ENCODE results near the gene LENG8.

Gene LENG8

DNA sequence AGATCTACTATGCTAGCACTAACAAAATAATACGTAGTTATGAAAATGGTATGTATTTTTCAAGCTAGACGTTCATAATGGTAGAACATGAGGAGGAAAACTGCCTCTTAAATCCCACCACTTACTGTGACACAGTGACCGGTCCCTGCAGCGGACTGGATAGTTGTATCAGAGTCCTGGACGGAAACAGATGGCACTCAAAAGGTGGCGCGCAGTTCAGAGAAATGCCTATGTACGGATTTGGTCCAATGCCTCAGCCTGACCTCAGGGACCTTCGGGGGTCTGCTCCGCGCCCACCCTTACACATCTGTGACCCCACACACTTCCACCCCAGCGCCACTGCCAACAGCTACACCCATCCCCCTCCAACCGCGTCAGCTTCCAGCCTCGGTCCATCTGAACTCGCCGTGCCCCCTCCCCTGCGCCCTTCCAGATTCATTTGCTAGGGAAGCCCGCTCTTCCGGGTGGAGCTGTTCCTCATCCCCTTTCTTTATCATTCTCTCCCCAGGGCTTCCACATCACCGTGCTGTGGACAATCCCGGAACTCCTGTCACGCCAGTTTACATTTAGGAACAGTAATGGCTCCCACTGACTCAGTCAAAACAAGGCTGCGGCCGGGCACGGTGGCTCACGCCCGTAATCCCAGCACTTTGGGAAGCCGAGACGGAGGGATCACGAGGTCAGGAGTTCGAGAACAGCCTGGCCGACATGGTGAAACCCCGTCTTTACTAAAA lies 792 bp upstream of the LENG8 start:
- H3K4me3 ChIP-seq (ENCODE audit: low read length), result peak overlapping the region; percentile 92
- peak overlapping the region; percentile 77 for H2AFZ ChIP-seq (ENCODE audit: low read length)
- no peaks in the 10 kb centered on the region for H3K9me2 ChIP-seq (replicated peaks; ENCODE audit: insufficient read depth, low read length)
- H3K79me2 ChIP-seq (ENCODE audit: low read length), result peaks cover 62% of the 10 kb centered on the region
- H4K20me1 ChIP-seq (ENCODE audit: insufficient read depth, low read length), result peaks cover 19% of the 10 kb centered on the region
- peak; percentile 24 for DNase-seq
- H3K27me3 ChIP-seq (replicated peaks; ENCODE audit: insufficient read depth, low read length), result no peaks in the 10 kb centered on the region
- no peaks in the 10 kb centered on the region for H3F3A ChIP-seq (ENCODE audit: insufficient read depth, low read length)
- TF ChIP-seq EZH2phosphoT487 (IDR thresholded peaks at IDR 0.05; ENCODE audit: low read length) (no peak), EZH2 (optimal IDR thresholded peaks at IDR 0.05; ENCODE audit: low read depth, low read length) (no peak)
- TF ChIP-seq, protein P1, sequence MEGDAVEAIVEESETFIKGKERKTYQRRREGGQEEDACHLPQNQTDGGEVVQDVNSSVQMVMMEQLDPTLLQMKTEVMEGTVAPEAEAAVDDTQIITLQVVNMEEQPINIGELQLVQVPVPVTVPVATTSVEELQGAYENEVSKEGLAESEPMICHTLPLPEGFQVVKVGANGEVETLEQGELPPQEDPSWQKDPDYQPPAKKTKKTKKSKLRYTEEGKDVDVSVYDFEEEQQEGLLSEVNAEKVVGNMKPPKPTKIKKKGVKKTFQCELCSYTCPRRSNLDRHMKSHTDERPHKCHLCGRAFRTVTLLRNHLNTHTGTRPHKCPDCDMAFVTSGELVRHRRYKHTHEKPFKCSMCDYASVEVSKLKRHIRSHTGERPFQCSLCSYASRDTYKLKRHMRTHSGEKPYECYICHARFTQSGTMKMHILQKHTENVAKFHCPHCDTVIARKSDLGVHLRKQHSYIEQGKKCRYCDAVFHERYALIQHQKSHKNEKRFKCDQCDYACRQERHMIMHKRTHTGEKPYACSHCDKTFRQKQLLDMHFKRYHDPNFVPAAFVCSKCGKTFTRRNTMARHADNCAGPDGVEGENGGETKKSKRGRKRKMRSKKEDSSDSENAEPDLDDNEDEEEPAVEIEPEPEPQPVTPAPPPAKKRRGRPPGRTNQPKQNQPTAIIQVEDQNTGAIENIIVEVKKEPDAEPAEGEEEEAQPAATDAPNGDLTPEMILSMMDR (IDR thresholded peaks at IDR 0.05; ENCODE audit: low read length), result no peak
- peak overlapping the region; percentile 88; the same call in 1 of the 2 replicates for H3K27ac ChIP-seq (ENCODE audit: low read length)
- peak overlapping the region; percentile 91 for H3K4me2 ChIP-seq (ENCODE audit: low read depth, low read length)
- H3K9ac ChIP-seq (ENCODE audit: low read length), result peak overlapping the region; percentile 90
- H3K9me3 ChIP-seq (replicated peaks; ENCODE audit: insufficient read depth, low read length), result no peaks in the 10 kb centered on the region
- peaks cover 8% of the 10 kb centered on the region; the same call in 1 of the 2 replicates for H3K4me1 ChIP-seq (ENCODE audit: low read length)
- peaks cover 8% of the 10 kb centered on the region; the same call in 1 of the 2 replicates for H3K36me3 ChIP-seq (replicated peaks; ENCODE audit: insufficient read depth, low read length)

DNA sequence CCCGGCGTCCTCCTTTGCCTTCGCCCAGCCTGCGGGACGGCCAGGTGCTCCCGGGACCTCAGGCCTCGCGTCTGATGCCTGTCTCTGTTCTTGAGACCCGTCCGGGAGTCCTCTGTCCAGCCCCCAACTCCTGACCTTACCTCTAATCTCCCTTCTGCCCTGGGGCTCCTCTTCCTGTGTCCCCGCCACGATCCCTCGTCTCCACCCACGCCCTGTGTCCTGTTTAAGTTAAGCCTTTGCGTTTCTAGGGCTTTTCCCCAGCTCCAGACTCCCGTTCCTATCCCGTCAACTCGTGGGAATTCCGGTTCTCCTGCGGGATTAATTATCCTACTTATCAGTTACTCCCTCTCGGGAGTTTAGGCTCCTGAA lies 686 bp downstream of the LENG8 start:
- Histone ChIP-seq H3K9me2 (replicated peaks; ENCODE audit: insufficient read depth, low read length) (no peaks in the 10 kb centered on the region), H4K20me1 (ENCODE audit: insufficient read depth, low read length) (peaks cover 19% of the 10 kb centered on the region), H3K4me3 (ENCODE audit: low read length) (peak overlapping the region; percentile 92), H2AFZ (ENCODE audit: low read length) (0 out of 2 replicates have a peak overlapping the region, but pooled peaks have one; percentile 17), H3K27me3 (replicated peaks; ENCODE audit: insufficient read depth, low read length) (no peaks in the 10 kb centered on the region), H3K36me3 (replicated peaks; ENCODE audit: insufficient read depth, low read length) (peaks cover 22% of the 10 kb centered on the region), H3K9ac (ENCODE audit: low read length) (peak overlapping the region; percentile 90), H3K4me1 (ENCODE audit: low read length) (peaks cover 8% of the 10 kb centered on the region; the same call in 1 of the 2 replicates), H3F3A (ENCODE audit: insufficient read depth, low read length) (no peaks in the 10 kb centered on the region), H3K27ac (ENCODE audit: low read length) (peak overlapping the region; percentile 88; the same call in 1 of the 2 replicates), H3K9me3 (replicated peaks; ENCODE audit: insufficient read depth, low read length) (no peaks in the 10 kb centered on the region), H3K4me2 (ENCODE audit: low read depth, low read length) (peak overlapping the region; percentile 88), H3K79me2 (ENCODE audit: low read length) (peaks cover 77% of the 10 kb centered on the region)
- no peak for DNase-seq
- TF ChIP-seq, protein P1 (IDR thresholded peaks at IDR 0.05; ENCODE audit: low read length), result no peak
- no peak for TF ChIP-seq EZH2 (optimal IDR thresholded peaks at IDR 0.05; ENCODE audit: low read depth, low read length)
- TF ChIP-seq EZH2phosphoT487 (IDR thresholded peaks at IDR 0.05; ENCODE audit: low read length), result no peak

DNA sequence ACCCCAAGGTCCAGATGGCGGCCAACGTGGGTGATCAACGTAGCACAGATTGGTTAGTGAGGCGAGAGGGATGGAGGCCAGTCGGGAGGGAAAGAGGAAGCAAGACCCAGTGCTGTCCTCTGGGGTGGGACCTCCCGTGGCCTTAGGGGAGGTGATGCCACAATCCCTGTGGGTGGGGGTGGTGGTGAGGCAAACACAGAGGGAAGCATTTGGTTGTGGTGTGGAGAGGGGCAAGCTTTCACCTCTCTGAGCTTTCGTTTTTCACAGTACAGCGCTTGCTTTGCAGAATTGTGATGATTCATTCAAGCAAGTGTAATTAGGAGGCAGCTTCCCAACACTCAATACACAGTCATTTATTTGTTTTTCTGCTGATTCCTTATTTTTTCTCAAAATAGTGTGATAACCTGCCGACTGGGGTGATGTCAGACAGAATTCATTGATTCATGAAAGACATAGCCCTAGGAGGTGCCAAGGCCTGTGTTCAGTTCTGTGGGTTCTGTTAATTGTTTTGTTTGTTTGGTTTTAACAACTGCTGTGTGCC lies 2.4 kb downstream of the LENG8 start:
- TF ChIP-seq, protein P1 (IDR thresholded peaks at IDR 0.05; ENCODE audit: low read length), result no peak
- Histone ChIP-seq H3K4me3 (ENCODE audit: low read length) (no peak overlapping the region), H3K36me3 (replicated peaks; ENCODE audit: insufficient read depth, low read length) (peaks cover 26% of the 10 kb centered on the region), H3K27me3 (replicated peaks; ENCODE audit: insufficient read depth, low read length) (no peaks in the 10 kb centered on the region), H3K9ac (ENCODE audit: low read length) (no peak overlapping the region), H2AFZ (ENCODE audit: low read length) (no peak overlapping the region), H3K9me3 (replicated peaks; ENCODE audit: insufficient read depth, low read length) (no peaks in the 10 kb centered on the region), H3K4me2 (ENCODE audit: low read depth, low read length) (peak overlapping the region; percentile 9; the same call in 1 of the 2 replicates), H3K9me2 (replicated peaks; ENCODE audit: insufficient read depth, low read length) (no peaks in the 10 kb centered on the region), H3K4me1 (ENCODE audit: low read length) (peaks cover 8% of the 10 kb centered on the region; the same call in 1 of the 2 replicates), H3K27ac (ENCODE audit: low read length) (no peak overlapping the region), H3K79me2 (ENCODE audit: low read length) (peaks cover 93% of the 10 kb centered on the region), H3F3A (ENCODE audit: insufficient read depth, low read length) (no peaks in the 10 kb centered on the region), H4K20me1 (ENCODE audit: insufficient read depth, low read length) (peaks cover 19% of the 10 kb centered on the region)
- DNase-seq, result no peak
